Breast epithelium (tissue), 3 donors: ENCODE results near the gene STEAP1B.

Experiments
- POLR2A ChIP-seq: fragments of 450-650 bp; IDR thresholded peaks from one replicate; pipeline ENCODE4 v1.6.1; 2016; ENCODE audit warnings: antibody characterized with exemption, mild to moderate bottlenecking, moderate library complexity
- TF ChIP-seq, protein P1 (sequence below), 3 donors: fragments of 450-650 bp; IDR thresholded peaks; one replicate each; pipeline ENCODE4 v1.5.1; 2016 to 2017; ENCODE audit warnings: antibody characterized with exemption in 3 of 3, mild to moderate bottlenecking in 3 of 3, moderate library complexity in 3 of 3

DNA sequence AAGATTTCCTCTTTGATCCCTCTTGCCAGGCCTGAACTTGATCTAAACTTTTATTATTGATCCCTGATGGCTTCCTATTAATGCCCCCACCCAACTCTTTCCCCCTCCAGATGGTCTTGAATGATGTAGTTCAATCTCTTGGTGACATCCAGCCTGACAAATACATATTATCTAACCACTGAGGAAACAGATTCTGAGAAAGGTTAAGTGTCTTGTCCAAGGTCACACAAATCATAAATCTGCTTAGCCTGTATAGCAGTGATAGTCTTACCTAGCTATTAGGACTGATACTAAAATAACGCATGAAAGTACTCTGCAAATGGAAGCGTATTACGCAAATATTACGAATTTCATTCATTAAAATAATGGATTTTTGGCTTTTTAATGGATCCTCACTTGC, 22.7 kb downstream of the STEAP1B start:
- TF ChIP-seq POLR2A: no peak
- TF ChIP-seq, protein P1, sequence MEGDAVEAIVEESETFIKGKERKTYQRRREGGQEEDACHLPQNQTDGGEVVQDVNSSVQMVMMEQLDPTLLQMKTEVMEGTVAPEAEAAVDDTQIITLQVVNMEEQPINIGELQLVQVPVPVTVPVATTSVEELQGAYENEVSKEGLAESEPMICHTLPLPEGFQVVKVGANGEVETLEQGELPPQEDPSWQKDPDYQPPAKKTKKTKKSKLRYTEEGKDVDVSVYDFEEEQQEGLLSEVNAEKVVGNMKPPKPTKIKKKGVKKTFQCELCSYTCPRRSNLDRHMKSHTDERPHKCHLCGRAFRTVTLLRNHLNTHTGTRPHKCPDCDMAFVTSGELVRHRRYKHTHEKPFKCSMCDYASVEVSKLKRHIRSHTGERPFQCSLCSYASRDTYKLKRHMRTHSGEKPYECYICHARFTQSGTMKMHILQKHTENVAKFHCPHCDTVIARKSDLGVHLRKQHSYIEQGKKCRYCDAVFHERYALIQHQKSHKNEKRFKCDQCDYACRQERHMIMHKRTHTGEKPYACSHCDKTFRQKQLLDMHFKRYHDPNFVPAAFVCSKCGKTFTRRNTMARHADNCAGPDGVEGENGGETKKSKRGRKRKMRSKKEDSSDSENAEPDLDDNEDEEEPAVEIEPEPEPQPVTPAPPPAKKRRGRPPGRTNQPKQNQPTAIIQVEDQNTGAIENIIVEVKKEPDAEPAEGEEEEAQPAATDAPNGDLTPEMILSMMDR (IDR thresholded peaks at IDR 0.05): no peak
